Cardiac septum (tissue), 1 donor: Measurements from ENCODE around the gene ADIPOR2. TPM values are rescaled to one million over a fixed set of nuclear protein-coding genes. Genes with fewer than 3 reads are reported as not detected.
"Not testable (repeated sequence)": the region's sequence is repeated elsewhere in the genome, so short reads cannot be mapped to it uniquely, and the experiment has no call there.

Experiments used
- DNase-seq: peaks from one replicate; pipeline ENCODE4 v3.0.0-alpha.2; 2020; ENCODE audit warnings: low spot score
- intact Hi-C: fragments of 100-400 bp; cut with DNase I; formaldehyde crosslinking; loops from one replicate; pipeline ENCODE4 v1.14.0; 2022
- total RNA-seq: library from RNA; stranded (reverse); fragmentation: NEBNext Ultra II Directional; extraction: Animal tissue kit (Norgen Biotek cat#: 25700); gene quantifications from one replicate; pipeline ENCODE4 v1.2.1, GENCODE V29; 2021
- donor health status: DM: no; HTN: no; CAD: no.

ADIPOR2 gene
- total RNA-seq, 1 donor from 2014 or later: 33.4 TPM

- no peak for DNase-seq
- intact Hi-C loops: no loop called here
Observed at GRCh38 chr12:1662761-1663439, 28.0 kb upstream of the ADIPOR2 start.

GRCh38 chr12:1663440-1664132 lies 27.3 kb upstream of the ADIPOR2 start:
- intact Hi-C loops: no loop called here
- DNase-seq: no peak

GRCh38 chr12:1665366-1665765 lies 25.5 kb upstream of the ADIPOR2 start:
- intact Hi-C loops: no loop called here
- DNase-seq: no peak

- DNase-seq: no peak
- intact Hi-C loops: no loop called here
Observed at GRCh38 chr12:1666215-1666614, 24.7 kb upstream of the ADIPOR2 start.

GRCh38 chr12:1666685-1667162 lies 24.1 kb upstream of the ADIPOR2 start:
- no peak for DNase-seq
- intact Hi-C loops: no loop called here

GRCh38 chr12:1668833-1669543 lies 21.9 kb upstream of the ADIPOR2 start:
- no peak for DNase-seq
- intact Hi-C loops: no loop called here

GRCh38 chr12:1670358-1671268 lies 20.3 kb upstream of the ADIPOR2 start:
- intact Hi-C loops: no loop called here
- no peak for DNase-seq

- DNase-seq: no peak
- intact Hi-C loops: no loop called here
Observed at GRCh38 chr12:1676043-1676442, 14.8 kb upstream of the ADIPOR2 start.

- intact Hi-C loops: no loop called here
- DNase-seq: no peak
Observed at GRCh38 chr12:1680804-1681492, 9.9 kb upstream of the ADIPOR2 start.

- intact Hi-C loops: no loop called here
- no peak for DNase-seq
Observed at GRCh38 chr12:1681493-1681807, 9.4 kb upstream of the ADIPOR2 start.

- intact Hi-C loops: no loop called here
Observed at GRCh38 chr12:1688086-1688710, 2.7 kb upstream of the ADIPOR2 start.

GRCh38 chr12:1691123-1692007 lies 495 bp downstream of the ADIPOR2 start:
- intact Hi-C loops: no loop called here
- DNase-seq: no peak

More at GRCh38 chr12:1688086-1688710, 2.7 kb upstream of the ADIPOR2 start:
- DNase-seq: no peak

GRCh38 chr12:1692226-1692625 lies 1.4 kb downstream of the ADIPOR2 start:
- no peak for DNase-seq
- intact Hi-C loops: no loop called here

- DNase-seq: no peak
- intact Hi-C loops: no loop called here
Observed at GRCh38 chr12:1692895-1693610, 2.2 kb downstream of the ADIPOR2 start.

- DNase-seq, intact Hi-C loops: not testable (repeated sequence)
Observed at GRCh38 chr12:1695097-1695496, 4.2 kb downstream of the ADIPOR2 start.

GRCh38 chr12:1695886-1696670 lies 5.2 kb downstream of the ADIPOR2 start:
- DNase-seq: no peak
- intact Hi-C loops: no loop called here
